ENCODE data around the gene SNUPN.

DNA sequence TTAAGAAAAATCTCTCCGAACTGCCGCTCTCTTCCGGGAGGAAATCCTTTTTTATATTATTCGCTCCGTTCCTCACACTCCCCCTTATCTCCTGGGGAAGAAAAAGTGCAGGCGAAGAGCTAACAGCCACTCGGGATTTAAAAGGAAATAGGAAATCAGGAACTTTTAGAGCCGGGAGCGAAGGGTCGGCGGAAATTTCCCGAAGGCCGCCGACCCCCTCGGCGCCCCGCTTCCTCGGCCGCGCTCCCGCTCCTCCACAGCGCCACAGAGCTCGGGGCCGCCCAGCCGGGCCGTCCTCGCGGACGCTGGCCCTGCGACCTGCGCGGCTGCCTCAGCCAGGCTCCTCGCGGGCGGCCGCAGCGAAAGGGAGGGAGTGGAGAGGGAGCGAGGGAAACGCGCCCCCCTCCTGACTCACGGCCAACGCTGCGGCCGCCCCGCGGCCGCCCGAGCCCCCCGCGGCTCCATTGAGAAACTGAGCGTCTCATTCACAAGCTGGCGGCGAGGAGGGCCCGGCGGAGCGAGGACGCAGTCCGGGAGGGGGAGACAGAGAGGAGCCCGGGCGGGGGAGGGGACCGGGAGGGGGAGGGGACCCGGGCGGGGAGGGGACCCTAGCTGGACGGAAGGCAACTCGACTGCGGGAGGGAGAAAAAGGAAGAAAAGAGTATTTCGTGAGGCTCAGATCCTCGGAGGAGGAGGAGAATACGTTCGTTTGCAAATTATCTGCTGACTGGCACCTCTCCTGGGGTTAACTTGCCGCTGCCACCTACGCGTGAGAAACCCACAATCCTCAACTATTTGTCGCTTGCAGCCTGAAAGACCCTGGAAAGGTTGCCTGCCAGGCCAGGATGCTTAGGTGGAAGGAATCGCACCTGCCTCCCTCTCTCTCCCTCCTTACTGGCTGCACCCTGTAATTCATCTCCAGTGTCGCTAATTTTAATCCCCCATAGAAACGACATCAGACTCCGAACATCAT, 46.3 kb downstream of the SNUPN start, which contains the start of gene PTPN9:
- TF ChIP-seq, protein P1, sequence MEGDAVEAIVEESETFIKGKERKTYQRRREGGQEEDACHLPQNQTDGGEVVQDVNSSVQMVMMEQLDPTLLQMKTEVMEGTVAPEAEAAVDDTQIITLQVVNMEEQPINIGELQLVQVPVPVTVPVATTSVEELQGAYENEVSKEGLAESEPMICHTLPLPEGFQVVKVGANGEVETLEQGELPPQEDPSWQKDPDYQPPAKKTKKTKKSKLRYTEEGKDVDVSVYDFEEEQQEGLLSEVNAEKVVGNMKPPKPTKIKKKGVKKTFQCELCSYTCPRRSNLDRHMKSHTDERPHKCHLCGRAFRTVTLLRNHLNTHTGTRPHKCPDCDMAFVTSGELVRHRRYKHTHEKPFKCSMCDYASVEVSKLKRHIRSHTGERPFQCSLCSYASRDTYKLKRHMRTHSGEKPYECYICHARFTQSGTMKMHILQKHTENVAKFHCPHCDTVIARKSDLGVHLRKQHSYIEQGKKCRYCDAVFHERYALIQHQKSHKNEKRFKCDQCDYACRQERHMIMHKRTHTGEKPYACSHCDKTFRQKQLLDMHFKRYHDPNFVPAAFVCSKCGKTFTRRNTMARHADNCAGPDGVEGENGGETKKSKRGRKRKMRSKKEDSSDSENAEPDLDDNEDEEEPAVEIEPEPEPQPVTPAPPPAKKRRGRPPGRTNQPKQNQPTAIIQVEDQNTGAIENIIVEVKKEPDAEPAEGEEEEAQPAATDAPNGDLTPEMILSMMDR (IDR thresholded peaks at IDR 0.05; ENCODE audit: low read depth, low read length, poor library complexity, severe bottlenecking), result peak; percentile 40
- TF ChIP-seq EZH2phosphoT487 (IDR thresholded peaks at IDR 0.05; ENCODE audit: borderline replicate concordance, low read length), result no peak
